Small intestine (tissue), 7 donors: Measurements from ENCODE around the gene TMEM250. TPM values are rescaled to one million over a fixed set of nuclear protein-coding genes. Genes with fewer than 3 reads are reported as not detected.

Source experiments
- DNase-seq, 2 donors: peaks; one replicate each; pipeline versions ENCODE4 v3.0.0 to v3.0.0-alpha.2; 2013
- FAIRE-seq: peaks from 2 replicates; lab custom pipeline; 2012; peaks lifted over from hg19 to GRCh38; lab: Jason Lieb, UNC
- H3K27ac ChIP-seq, 3 donors: one replicate each; pipeline ENCODE4 v1.5.1; 2013; ENCODE audit warnings: low read length in 2 of 3, mild to moderate bottlenecking in 2 of 3, control low read depth in 1 of 3, inconsistent platforms in 1 of 3, low read depth in 1 of 3, moderate library complexity in 1 of 3
- H3K27me3 ChIP-seq, 3 donors: one replicate each; pipeline ENCODE4 v1.6.1; 2013; ENCODE audit warnings: low read length in 3 of 3, inconsistent platforms in 1 of 3; ENCODE audit not compliant: control insufficient read depth in 3 of 3, insufficient read depth in 3 of 3
- H3K36me3 ChIP-seq, 3 donors: one replicate each; pipeline ENCODE4 v1.6.1; 2013; ENCODE audit warnings: low read length in 3 of 3, inconsistent platforms in 1 of 3, low read depth in 1 of 3, mild to moderate bottlenecking in 1 of 3, moderate library complexity in 1 of 3; ENCODE audit not compliant: control insufficient read depth in 3 of 3, insufficient read depth in 2 of 3
- H3K4me1 ChIP-seq, 3 donors: one replicate each; pipeline ENCODE4 v1.6.1; 2013; ENCODE audit warnings: low read length in 2 of 3, inconsistent platforms in 1 of 3, low read depth in 1 of 3, mild to moderate bottlenecking in 1 of 3, moderate library complexity in 1 of 3; ENCODE audit not compliant: control insufficient read depth in 3 of 3, insufficient read depth in 2 of 3
- H3K4me3 ChIP-seq, 3 donors: one replicate each; pipeline ENCODE4 v1.5.1; 2013; ENCODE audit warnings: low read length in 3 of 3, control low read depth in 1 of 3, inconsistent platforms in 1 of 3, low read depth in 1 of 3, mild to moderate bottlenecking in 1 of 3, moderate library complexity in 1 of 3
- H3K9me3 ChIP-seq, 2 donors: one replicate each; pipeline ENCODE4 v1.6.1; 2013; ENCODE audit warnings: low read depth in 1 of 2, low read length in 1 of 2; ENCODE audit not compliant: control insufficient read depth in 2 of 2, insufficient read depth in 1 of 2
- WGBS, 3 donors: extraction: QIAGEN DNeasy Blood & Tissue Kit; methylation state at CpG; one replicate each; pipeline ENCODE4 v1.1.7; 2013; 5-methylcytosine and 5-hydroxymethylcytosine counted together
- polyA plus RNA-seq, 4 donors: library from polyadenylated mRNA; stranded (reverse) in 3 of 4; unstranded in 1 of 4; fragments of 200-250 nt in 3 of 4; fragments of 120-200 nt in 1 of 4; gene quantifications; one replicate each; pipeline versions ENCODE4 v1.2.1 to v1.2.3, GENCODE V29; 2013
- donor health status: healthy with polysubstance abuse.
- donor health status: control.
- donor health status: control.
- donor health status: Bipolar disorder and iron deficiency.
- donor health status: healthy.

TMEM250 gene
- polyA plus RNA-seq, 4 donors, result 21.2 to 43.9 (median 32.2) TPM

DNA sequence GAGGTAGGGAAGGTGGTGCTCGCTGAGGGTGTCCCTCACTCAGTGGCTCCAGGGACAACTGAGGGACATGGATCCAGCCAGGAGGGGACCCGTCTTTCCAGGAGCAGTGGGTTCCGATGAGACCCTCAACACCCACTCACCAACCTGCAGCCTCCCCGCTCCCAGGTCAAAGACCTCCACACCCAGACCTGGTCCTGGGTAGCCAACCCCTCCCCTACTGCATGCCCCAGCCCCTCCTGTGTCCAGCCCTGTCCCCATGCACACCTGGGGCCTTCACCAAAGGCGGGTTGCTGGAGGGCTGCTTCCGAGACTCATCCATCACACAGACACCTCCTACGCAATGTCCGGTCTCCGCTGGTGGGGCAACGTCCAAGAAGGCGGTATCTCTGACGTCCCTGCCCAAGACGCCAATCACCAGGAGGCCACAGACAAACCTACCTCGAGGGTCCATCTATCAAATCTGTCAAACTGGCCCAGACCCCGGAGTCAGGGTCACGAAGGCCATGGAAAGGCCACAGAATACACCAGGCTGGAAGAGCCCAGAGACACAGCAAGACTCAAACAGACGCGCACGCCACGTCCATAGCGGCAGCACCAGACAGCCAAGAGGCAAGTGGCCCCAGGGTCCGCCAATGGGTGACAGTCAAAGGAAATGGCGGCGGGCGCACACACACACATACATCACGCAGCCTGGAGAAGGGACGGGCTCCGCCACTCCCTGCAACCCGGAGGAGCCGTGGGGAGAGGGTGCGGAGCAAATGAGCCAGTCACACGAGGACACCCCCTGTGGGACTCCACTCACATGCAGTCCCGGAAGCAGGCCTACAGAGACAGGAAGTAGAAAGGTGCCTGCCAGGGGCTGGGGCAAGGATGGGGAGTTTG lies 34.4 kb downstream of the TMEM250 start:
- no peak for FAIRE-seq
- no peak overlapping the region for H3K27ac ChIP-seq
- H3K9me3 ChIP-seq, result no peaks in the 10 kb centered on the region
- H3K36me3 ChIP-seq, result peaks cover 0 to 59% (median 0%) of the 10 kb centered on the region in 3 donors
- DNase-seq, result no peak
- H3K27me3 ChIP-seq, result no peaks in the 10 kb centered on the region
- WGBS, 3 donors, result 87 to 92% (median 91%) methylated on average over 33 of the region's 33 CpGs
- H3K4me1 ChIP-seq, result no peaks in the 10 kb centered on the region
- no peak overlapping the region for H3K4me3 ChIP-seq

- FAIRE-seq, result no peak
- Histone ChIP-seq H3K4me3 (no peak overlapping the region), H3K27me3 (no peaks in the 10 kb centered on the region), H3K4me1 (no peaks in the 10 kb centered on the region), H3K36me3 (peaks cover 0 to 58% (median 0%) of the 10 kb centered on the region in 3 donors), H3K27ac (no peak overlapping the region), H3K9me3 (no peaks in the 10 kb centered on the region)
- no peak for DNase-seq
- WGBS, 3 donors, result 89 to 94% (median 92%) methylated on average over 24 of the region's 24 CpGs
These were observed 35.1 kb downstream of the TMEM250 start for GRCh38 chr9:136083558-136084062.

- DNase-seq, result no peak
- H3K4me1 ChIP-seq, result no peaks in the 10 kb centered on the region
These were observed 35.9 kb downstream of the TMEM250 start for GRCh38 chr9:136082496-136083361.

GRCh38 chr9:136081826-136082495 lies 36.7 kb downstream of the TMEM250 start:
- Histone ChIP-seq H3K27ac (no peak overlapping the region), H3K36me3 (peaks cover 0 to 54% (median 0%) of the 10 kb centered on the region in 3 donors), H3K27me3 (no peaks in the 10 kb centered on the region), H3K4me1 (no peaks in the 10 kb centered on the region), H3K4me3 (no peak overlapping the region), H3K9me3 (no peaks in the 10 kb centered on the region)
- 78 to 86% (median 81%) methylated on average over 21 to 24 of the region's 24 CpGs for WGBS, 3 donors
- no peak for FAIRE-seq
- DNase-seq, result no peak

More at GRCh38 chr9:136082496-136083361, 35.9 kb downstream of the TMEM250 start:
- Histone ChIP-seq H3K36me3 (peaks cover 0 to 59% (median 0%) of the 10 kb centered on the region in 3 donors), H3K27me3 (no peaks in the 10 kb centered on the region), H3K9me3 (no peaks in the 10 kb centered on the region), H3K4me3 (no peak overlapping the region), H3K27ac (no peak overlapping the region)
- 76 to 84% (median 84%) methylated on average over 30 to 34 of the region's 34 CpGs for WGBS, 3 donors
- no peak for FAIRE-seq

DNA sequence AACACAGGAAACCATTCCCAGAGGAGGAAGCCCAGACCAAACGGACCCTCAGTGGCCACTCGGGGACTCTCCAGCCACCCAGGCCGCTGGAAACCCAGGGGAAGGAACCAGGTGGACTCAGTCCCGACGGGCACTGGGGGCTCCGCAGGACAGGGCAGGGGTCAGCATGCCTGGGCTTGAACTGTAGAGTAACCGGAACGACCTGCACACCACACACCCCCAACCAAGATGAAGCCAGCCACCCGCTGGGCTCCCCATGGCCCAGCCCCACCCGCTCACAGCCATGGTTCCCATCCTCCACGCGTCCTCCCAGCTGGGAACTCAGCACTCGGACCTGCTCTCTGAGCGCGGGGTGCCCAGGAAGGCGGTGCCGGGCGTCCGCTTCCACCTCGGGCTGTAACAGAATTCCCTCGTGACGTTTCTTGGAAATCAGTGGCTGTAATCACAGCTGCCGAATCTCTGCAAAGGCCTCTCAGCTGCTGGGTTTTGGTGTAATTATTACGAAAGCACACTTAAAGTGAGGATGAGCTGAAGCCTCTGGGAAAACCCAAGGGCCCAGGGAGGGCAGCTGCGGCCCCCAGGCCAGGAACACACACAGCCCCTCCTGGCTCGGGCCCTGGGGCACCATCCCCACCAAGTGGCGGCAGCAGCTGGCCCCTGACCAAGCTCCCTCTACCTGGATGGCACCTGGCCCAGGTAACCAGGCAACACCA lies 37.4 kb downstream of the TMEM250 start:
- no peak for FAIRE-seq
- Histone ChIP-seq H3K9me3 (no peaks in the 10 kb centered on the region), H3K27me3 (no peaks in the 10 kb centered on the region), H3K4me1 (no peaks in the 10 kb centered on the region), H3K36me3 (peaks cover 0 to 51% (median 0%) of the 10 kb centered on the region in 3 donors), H3K27ac (peak overlapping the region in 1 of 3 donors; percentile 17), H3K4me3 (no peak overlapping the region)
- DNase-seq, result no peak
- 70 to 89% (median 75%) methylated on average over 26 to 27 of the region's 27 CpGs for WGBS, 3 donors

GRCh38 chr9:136080716-136081112 lies 38.0 kb downstream of the TMEM250 start:
- no peak for FAIRE-seq
- Histone ChIP-seq H3K27ac (peak overlapping the region in 1 of 3 donors; percentile 17), H3K27me3 (no peaks in the 10 kb centered on the region), H3K4me1 (no peaks in the 10 kb centered on the region), H3K9me3 (no peaks in the 10 kb centered on the region), H3K36me3 (peaks cover 0 to 55% (median 0%) of the 10 kb centered on the region in 3 donors), H3K4me3 (no peak overlapping the region)
- no peak for DNase-seq
- WGBS, 3 donors, result 82 to 90% (median 85%) methylated on average over 22 to 23 of the region's 23 CpGs

DNA sequence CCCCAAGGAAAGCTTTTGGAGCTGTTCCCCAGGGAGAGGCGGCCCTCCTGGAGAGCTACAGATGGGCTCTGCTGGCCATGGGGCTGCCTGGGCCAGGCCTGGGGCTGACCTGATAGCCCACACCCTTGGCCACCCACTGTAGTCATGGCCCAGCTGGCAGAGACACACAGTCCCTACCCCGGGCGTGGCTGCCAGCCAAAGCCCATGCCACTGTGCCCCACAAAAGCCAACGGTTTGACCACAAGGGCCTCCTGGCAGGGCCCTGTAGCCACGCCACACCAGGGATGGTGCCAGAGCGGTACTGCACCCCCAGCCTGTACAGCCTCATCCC lies 38.8 kb downstream of the TMEM250 start:
- 61 to 70% (median 68%) methylated on average over 6 of the region's 6 CpGs for WGBS, 3 donors
- FAIRE-seq (no peak), DNase-seq (no peak)
- H3K4me1 ChIP-seq, result no peaks in the 10 kb centered on the region
- H3K36me3 ChIP-seq, result peaks cover 0 to 63% (median 0%) of the 10 kb centered on the region in 3 donors
- no peaks in the 10 kb centered on the region for H3K9me3 ChIP-seq
- no peaks in the 10 kb centered on the region for H3K27me3 ChIP-seq
- H3K27ac ChIP-seq, result peak overlapping the region in 1 of 3 donors; percentile 4
- H3K4me3 ChIP-seq, result no peak overlapping the region
